Measurements from ENCODE around the gene CUEDC1. TPM values are rescaled to one million over a fixed set of nuclear protein-coding genes. Genes with fewer than 3 reads are reported as not detected.

The CUEDC1 gene
- total and polyA plus RNA-seq, 11 donors, result 29.6 to 68.5 (median 42.2) TPM

DNA sequence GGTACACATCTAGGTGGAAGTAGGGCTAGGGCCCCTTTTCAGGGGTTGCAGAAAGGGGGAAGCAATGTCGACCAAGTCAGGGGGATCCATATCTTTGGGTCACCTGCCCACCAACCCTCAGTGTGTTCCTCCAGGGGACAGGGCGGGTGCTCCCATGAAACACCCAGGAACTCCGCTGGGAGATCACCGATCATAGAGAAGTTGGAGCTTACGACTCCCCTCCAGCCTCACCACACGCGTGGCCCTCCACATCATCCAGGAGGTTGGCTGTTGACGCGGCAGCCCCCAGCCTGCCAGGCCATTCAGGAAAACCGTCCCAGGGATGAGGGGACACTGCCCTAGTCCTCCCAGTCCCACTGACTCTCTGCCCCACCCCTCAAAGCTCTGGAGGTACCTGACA lies 88.1 kb downstream of the CUEDC1 start:
- TF ChIP-seq, protein P1, sequence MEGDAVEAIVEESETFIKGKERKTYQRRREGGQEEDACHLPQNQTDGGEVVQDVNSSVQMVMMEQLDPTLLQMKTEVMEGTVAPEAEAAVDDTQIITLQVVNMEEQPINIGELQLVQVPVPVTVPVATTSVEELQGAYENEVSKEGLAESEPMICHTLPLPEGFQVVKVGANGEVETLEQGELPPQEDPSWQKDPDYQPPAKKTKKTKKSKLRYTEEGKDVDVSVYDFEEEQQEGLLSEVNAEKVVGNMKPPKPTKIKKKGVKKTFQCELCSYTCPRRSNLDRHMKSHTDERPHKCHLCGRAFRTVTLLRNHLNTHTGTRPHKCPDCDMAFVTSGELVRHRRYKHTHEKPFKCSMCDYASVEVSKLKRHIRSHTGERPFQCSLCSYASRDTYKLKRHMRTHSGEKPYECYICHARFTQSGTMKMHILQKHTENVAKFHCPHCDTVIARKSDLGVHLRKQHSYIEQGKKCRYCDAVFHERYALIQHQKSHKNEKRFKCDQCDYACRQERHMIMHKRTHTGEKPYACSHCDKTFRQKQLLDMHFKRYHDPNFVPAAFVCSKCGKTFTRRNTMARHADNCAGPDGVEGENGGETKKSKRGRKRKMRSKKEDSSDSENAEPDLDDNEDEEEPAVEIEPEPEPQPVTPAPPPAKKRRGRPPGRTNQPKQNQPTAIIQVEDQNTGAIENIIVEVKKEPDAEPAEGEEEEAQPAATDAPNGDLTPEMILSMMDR (IDR thresholded peaks at IDR 0.05), result no peak
- no peak for TF ChIP-seq POLR2A (IDR thresholded peaks at IDR 0.05)
- peak overlapping the region in 4 of 12 donors; percentile 48 to 89 (median 68) for H3K27ac ChIP-seq
- no peak for DNase-seq
- WGBS, 4 donors, result 93 to 98% (median 94%) methylated on average over 9 to 10 of the region's 10 CpGs
- H3K9me3 ChIP-seq, result no peaks in the 10 kb centered on the region
- no peaks in the 10 kb centered on the region for H3K27me3 ChIP-seq
- intact Hi-C loops (cut with DNase I), result no loop called here
- peaks cover 0 to 46% (median 31%) of the 10 kb centered on the region in 12 donors for H3K4me1 ChIP-seq
- no peak for ATAC-seq
- no peak overlapping the region for H3K4me3 ChIP-seq
- H3K36me3 ChIP-seq, result peaks cover 0 to 61% (median 44%) of the 10 kb centered on the region in 9 donors

DNA sequence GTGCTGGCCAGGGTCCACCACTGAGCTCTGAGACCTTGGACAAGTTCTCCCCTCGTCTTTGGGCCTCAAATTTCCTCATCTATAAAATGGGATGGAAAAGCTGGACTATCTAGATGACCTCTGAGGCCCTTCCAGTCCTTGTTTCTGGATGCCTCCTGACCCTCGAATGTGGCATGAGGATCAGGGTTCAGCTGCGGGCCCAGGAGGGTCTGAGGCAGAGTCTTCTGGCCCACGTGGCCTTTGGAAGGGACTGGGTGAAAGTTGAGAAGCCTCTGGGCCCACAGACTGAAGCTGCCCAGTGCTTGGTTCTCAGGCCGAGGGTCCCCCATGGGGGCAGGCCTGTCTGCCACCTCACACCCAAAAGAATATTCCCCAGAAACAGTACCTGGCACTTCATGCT lies 88.5 kb downstream of the CUEDC1 start:
- H3K27ac ChIP-seq, result peak overlapping the region in 2 of 12 donors; percentile 75 to 89
- peaks cover 0 to 57% (median 40%) of the 10 kb centered on the region in 9 donors for H3K36me3 ChIP-seq
- no peak for DNase-seq
- peaks cover 0 to 48% (median 35%) of the 10 kb centered on the region in 12 donors for H3K4me1 ChIP-seq
- 92 to 96% (median 93%) methylated on average over 5 of the region's 5 CpGs for WGBS, 4 donors
- intact Hi-C loops (cut with DNase I), result no loop called here
- no peaks in the 10 kb centered on the region for H3K27me3 ChIP-seq
- no peak for ATAC-seq
- no peak overlapping the region for H3K4me3 ChIP-seq
- no peak for TF ChIP-seq POLR2A (IDR thresholded peaks at IDR 0.05)
- TF ChIP-seq, protein P1 (IDR thresholded peaks at IDR 0.05), result no peak
- H3K9me3 ChIP-seq, result no peaks in the 10 kb centered on the region

DNA sequence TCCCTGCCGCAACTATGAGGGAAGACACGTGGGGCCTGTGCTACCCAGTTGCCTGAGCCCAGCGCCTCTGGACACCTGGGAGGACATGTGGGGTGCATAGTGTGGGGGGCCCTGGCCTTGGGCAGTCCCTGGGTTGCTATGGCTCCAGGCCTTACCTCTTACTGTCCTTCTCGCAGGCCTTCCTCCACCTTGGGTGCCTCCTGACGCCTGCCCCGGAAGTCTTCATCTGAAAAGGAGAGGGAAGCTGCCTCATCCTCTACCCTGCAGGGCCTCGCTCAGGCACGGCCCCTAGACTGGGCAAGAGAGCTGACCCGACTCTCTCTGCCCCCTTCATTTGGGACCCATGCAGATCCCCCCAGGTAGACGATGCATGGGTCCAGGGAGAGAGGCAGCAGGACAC lies 88.9 kb downstream of the CUEDC1 start:
- H3K4me1 ChIP-seq, result peaks cover 0 to 52% (median 39%) of the 10 kb centered on the region in 12 donors
- no peak for DNase-seq

DNA sequence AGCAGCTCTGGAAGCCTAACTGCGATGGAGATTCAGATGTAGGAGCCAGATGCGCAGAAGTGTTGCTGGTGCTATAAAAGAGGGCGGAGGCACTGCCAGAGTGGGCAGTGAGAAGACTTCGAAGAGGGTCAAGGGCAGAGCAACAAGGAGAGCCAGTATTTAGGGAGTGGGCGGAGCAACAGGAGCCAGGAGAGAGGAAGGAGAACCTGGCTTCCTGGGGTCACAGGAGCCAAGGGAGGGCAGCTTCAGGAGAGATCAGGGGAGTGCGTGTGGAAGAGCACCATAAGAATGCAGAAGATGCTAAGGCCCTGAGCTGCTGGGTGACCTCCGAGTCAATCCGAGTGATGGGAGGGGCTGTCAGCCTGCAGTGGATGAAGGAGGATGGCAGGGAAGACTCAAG lies 90.9 kb downstream of the CUEDC1 start:
- DNase-seq (peak in 1 of 5 donors; percentile 7), ATAC-seq (no peak)
- no peak for TF ChIP-seq POLR2A (IDR thresholded peaks at IDR 0.05)
- TF ChIP-seq, protein P1 (IDR thresholded peaks at IDR 0.05), result no peak
- WGBS, 4 donors, result 84 to 90% (median 89%) methylated on average over 8 of the region's 8 CpGs
- intact Hi-C loops (cut with DNase I), result loop anchor here in 1 of 10 donors (5.0 kb wide), 1 partner anchor 248 kb away; no protein-coding TSS in a partner anchor
- H3K27me3 ChIP-seq, result no peaks in the 10 kb centered on the region
- H3K9me3 ChIP-seq, result no peaks in the 10 kb centered on the region
- peak overlapping the region in 1 of 12 donors; percentile 95 for H3K27ac ChIP-seq
- H3K36me3 ChIP-seq, result peaks cover 0 to 38% (median 16%) of the 10 kb centered on the region in 9 donors
- H3K4me3 ChIP-seq, result no peak overlapping the region
- peaks cover 3 to 57% (median 46%) of the 10 kb centered on the region in 12 donors for H3K4me1 ChIP-seq

More for the DNA sequence above, 88.9 kb downstream of the CUEDC1 start:
- Histone ChIP-seq H3K27ac (peak overlapping the region in 1 of 12 donors; percentile 89), H3K4me3 (no peak overlapping the region), H3K27me3 (no peaks in the 10 kb centered on the region), H3K36me3 (peaks cover 0 to 55% (median 36%) of the 10 kb centered on the region in 9 donors), H3K9me3 (no peaks in the 10 kb centered on the region)
- no peak for TF ChIP-seq POLR2A (IDR thresholded peaks at IDR 0.05)
- TF ChIP-seq, protein P1 (IDR thresholded peaks at IDR 0.05), result no peak
- WGBS, 4 donors, result 93 to 97% (median 95%) methylated on average over 8 to 10 of the region's 10 CpGs
- intact Hi-C loops (cut with DNase I), result no loop called here
- ATAC-seq, result no peak

Data from heart left ventricle (tissue), 16 donors.